ENCODE data around the gene BCL6B.

The BCL6B gene

DNA sequence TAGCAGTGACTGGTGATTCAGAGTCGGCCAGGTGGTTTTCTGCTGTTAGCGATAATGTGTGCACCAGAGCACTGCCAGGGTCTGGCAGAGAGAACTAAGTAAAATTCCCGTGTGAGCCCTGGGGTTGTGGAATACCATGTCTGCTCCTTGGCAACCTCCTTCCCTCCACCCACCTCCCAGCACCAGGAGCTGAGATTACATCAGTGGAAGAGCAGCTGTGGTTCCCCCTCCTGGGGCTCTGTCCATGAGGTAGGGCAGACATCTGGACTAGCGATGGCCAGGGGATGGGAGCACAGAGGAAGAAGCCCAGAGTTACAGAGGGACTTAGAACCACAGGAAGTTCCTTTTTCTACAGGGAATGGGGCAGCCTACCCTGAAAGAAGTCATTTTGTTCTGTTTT, 41.4 kb downstream of the BCL6B start:
- no peak for DNase-seq

DNA sequence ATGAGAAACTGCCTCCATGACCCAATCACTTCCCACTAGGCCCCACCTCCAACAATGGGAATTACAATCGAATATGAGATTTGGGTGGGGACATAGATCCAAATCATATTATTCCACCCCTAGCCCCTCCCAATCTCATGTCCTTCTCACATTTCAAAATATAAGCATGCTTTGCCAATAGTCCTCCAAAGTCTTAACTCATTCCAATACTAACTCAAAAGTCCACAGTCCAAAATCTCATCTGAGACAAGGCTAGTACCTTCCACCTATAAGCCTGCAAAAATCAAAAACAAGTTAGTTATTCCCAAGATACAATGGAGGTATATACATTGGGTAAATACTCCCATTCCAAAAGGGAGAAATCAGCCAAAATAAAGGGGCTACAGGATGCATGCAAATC, 44.3 kb downstream of the BCL6B start:
- no peak for DNase-seq

- no peak for DNase-seq
These were observed 45.4 kb downstream of the BCL6B start for GRCh38 chr17:7068268-7068667.

DNA sequence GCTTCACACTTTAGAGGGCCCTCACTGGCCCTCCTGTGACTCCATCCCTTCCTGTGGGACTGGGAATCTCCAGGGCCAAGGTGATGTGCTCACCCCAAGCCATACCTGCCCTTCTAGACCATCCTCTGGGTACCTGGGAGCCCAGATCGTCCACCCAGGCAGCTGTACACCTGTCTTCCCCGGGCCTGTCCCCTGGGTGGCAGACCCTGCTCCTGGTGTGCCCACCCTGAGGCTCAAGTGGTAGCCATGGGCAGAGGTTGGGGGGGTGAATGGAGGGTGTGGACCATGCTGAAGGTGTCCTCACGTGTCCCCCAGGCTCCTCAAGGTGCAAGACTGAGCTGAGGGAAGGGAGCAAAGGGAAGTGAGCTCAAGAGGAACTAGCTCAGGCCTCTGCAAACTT, 47.9 kb downstream of the BCL6B start:
- no peak for DNase-seq

DNA sequence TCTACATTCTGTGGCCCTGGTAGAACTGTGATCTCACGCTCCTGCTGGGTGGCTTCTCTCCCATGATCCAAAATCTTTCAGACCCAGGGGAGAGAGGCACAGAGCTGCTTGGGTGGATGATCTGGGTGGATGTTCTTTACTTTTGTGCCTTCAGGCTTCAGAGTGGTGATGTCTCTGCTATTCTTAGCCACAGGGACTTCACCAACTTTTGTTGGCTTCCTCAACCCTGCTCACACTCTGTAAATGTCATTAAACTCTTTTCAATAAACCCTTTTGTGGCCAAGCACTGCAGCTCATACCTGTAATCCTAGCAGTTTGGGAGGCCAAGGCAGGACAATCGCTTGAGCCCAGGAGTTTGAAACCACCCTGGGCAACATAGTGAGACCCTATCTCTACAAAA, 49.6 kb downstream of the BCL6B start:
- DNase-seq: no peak

- DNase-seq: no peak
These were observed 52.1 kb downstream of the BCL6B start for GRCh38 chr17:7074931-7075330.

DNA sequence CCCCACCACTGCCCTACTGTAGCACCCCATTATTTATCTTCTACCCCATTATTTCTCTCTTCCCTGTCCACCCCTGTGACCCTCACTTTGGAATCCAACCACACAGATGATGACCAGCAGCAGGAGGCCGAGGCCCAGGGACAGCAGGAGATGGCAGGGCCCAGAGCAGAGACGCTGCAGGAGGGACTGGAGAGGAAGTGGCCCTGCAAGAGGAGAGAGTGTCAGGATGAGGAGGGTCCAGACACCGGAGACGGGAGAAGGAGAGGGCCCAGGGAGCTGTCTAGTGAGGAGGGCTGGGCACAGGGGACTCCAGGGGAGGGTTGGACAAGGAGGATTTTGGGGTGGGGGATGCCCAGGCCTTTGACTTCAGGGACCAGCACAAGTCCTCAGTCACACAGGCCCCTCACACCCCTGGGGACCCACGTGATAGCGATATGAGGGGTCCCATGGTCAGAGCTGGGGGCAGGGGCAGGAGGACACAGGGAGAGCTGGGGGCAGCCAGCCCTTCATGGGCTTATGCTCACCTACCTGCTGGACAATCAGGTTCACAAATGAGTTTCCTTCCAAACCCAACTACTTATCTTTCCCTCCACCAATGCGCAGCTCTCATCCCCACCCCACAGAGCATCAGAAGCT, 55.2 kb downstream of the BCL6B start:
- no peak for DNase-seq

- no peak for DNase-seq
These were observed 55.9 kb downstream of the BCL6B start for GRCh38 chr17:7078711-7079110.

All from stimulated activated naive CD4-positive, alpha-beta T cell (primary cell).